Esophagus squamous epithelium (tissue), 4 donors: Measurements from ENCODE around the gene FBXL7.

Source experiments
- POLR2A ChIP-seq, 4 donors: fragments of 450-650 bp; IDR thresholded peaks; one replicate each; pipeline ENCODE4 v1.6.1; 2017; ENCODE audit warnings: antibody characterized with exemption in 4 of 4, mild to moderate bottlenecking in 4 of 4, moderate library complexity in 3 of 4
- TF ChIP-seq, protein P1 (sequence below), 6 experiments: fragments of 450-650 bp in 4 of 6; fragments of 200-600 bp in 2 of 6; sonication (generic) in 2 of 6; IDR thresholded peaks; one replicate each; pipeline ENCODE4 v1.5.1; 2016 to 2019; ENCODE audit warnings: antibody characterized with exemption in 6 of 6, mild to moderate bottlenecking in 4 of 6, moderate library complexity in 4 of 6

DNA sequence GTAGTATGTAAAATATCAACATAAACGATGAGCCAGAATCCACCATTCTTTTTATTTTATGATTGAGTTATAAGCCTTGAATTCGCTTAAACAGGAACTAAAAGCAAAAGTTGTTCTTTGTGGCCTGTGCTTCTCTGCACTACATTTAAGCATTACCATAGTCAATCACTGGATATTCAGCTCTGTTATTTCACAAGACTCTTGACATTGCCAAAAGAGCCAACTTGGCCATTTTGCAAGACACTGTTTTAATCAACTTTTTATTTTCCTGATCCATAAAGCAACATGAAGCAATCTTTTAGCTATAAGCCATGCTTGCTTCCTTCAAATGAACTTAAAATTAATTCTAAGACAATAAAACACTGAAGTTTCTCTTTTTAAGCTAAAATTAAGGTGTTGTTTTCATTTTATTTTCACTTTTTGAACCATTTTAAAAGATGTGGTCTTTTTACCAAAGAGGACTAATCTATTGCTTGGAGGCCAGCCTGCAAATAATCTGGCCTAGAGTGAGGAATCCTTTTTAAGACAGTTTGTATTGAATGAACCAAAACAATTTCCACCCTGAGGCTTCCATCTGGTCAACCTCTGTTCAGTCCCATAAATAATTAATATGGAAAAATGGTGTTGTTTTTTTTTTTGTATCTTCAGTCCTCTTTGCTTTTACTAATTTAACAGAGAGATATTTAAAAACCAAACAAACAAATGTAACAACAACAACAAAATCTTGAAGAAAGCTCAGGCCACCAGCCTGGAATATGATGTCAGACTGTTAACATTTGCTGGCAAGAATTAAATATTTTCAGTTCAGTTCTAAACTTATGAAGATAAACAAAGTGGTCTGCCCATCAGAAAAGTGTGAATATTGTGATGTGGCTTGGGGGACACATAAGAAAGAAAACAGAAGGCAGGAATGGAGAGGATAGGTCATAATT lies 405.2 kb downstream of the FBXL7 start:
- TF ChIP-seq, protein P1, sequence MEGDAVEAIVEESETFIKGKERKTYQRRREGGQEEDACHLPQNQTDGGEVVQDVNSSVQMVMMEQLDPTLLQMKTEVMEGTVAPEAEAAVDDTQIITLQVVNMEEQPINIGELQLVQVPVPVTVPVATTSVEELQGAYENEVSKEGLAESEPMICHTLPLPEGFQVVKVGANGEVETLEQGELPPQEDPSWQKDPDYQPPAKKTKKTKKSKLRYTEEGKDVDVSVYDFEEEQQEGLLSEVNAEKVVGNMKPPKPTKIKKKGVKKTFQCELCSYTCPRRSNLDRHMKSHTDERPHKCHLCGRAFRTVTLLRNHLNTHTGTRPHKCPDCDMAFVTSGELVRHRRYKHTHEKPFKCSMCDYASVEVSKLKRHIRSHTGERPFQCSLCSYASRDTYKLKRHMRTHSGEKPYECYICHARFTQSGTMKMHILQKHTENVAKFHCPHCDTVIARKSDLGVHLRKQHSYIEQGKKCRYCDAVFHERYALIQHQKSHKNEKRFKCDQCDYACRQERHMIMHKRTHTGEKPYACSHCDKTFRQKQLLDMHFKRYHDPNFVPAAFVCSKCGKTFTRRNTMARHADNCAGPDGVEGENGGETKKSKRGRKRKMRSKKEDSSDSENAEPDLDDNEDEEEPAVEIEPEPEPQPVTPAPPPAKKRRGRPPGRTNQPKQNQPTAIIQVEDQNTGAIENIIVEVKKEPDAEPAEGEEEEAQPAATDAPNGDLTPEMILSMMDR (IDR thresholded peaks at IDR 0.05), result no peak
- TF ChIP-seq POLR2A (IDR thresholded peaks at IDR 0.05), result no peak
